PFSK-1 (cell line): Measurements from ENCODE around the gene GRK5.

ENCODE experiments used
- POLR2AphosphoS5 ChIP-seq: IDR thresholded peaks from 2 replicates; pipeline ENCODE4 v1.6.1; 2012; ENCODE audit warnings: low read depth, mild to moderate bottlenecking, control low read depth, low read length, moderate library complexity
- TAF1 ChIP-seq: IDR thresholded peaks from 2 replicates; pipeline ENCODE4 v1.6.1; 2012; ENCODE audit warnings: low read length, control low read depth, borderline replicate concordance; ENCODE audit not compliant: insufficient read depth
- TF ChIP-seq, protein P1 (sequence below), 2 experiments: IDR thresholded peaks; 2 replicates each; pipeline versions ENCODE4 v1.6.1 to v1.8.0; 2011 to 2012; ENCODE audit warnings: low read depth in 2 of 2, low read length in 2 of 2, control low read depth in 1 of 2, inconsistent platforms in 1 of 2, mild to moderate bottlenecking in 1 of 2, moderate library complexity in 1 of 2; ENCODE audit not compliant: insufficient read depth in 1 of 2

DNA sequence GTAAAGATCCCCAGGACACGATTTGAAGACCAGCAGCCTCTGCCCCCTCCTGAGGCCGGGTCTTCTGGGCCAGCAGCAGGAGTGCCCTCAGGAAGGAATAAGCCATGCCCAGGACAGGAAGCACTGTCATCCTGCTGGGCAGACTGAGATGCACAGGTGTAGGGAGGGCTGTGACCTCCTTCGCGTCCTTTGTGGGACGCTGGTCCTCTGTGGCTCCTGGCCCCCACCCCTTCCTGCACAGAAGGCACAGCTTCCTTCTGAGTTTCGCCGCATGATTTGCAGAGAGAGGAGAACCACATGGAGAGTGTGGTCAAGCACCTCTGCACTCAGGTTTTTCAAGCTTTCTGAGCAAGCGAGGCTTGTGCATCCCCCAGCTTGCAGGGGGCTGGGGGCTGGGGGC, 222.4 kb downstream of the GRK5 start:
- no peak for TF ChIP-seq POLR2AphosphoS5
- TF ChIP-seq, protein P1, sequence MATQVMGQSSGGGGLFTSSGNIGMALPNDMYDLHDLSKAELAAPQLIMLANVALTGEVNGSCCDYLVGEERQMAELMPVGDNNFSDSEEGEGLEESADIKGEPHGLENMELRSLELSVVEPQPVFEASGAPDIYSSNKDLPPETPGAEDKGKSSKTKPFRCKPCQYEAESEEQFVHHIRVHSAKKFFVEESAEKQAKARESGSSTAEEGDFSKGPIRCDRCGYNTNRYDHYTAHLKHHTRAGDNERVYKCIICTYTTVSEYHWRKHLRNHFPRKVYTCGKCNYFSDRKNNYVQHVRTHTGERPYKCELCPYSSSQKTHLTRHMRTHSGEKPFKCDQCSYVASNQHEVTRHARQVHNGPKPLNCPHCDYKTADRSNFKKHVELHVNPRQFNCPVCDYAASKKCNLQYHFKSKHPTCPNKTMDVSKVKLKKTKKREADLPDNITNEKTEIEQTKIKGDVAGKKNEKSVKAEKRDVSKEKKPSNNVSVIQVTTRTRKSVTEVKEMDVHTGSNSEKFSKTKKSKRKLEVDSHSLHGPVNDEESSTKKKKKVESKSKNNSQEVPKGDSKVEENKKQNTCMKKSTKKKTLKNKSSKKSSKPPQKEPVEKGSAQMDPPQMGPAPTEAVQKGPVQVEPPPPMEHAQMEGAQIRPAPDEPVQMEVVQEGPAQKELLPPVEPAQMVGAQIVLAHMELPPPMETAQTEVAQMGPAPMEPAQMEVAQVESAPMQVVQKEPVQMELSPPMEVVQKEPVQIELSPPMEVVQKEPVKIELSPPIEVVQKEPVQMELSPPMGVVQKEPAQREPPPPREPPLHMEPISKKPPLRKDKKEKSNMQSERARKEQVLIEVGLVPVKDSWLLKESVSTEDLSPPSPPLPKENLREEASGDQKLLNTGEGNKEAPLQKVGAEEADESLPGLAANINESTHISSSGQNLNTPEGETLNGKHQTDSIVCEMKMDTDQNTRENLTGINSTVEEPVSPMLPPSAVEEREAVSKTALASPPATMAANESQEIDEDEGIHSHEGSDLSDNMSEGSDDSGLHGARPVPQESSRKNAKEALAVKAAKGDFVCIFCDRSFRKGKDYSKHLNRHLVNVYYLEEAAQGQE (IDR thresholded peaks at IDR 0.05; ENCODE audit: insufficient read depth in 1 of 2, low read depth in 2 of 2, low read length in 2 of 2), result no peak
- TF ChIP-seq TAF1, result no peak
